ENCODE results near the gene DPAGT1.

Gene DPAGT1

GRCh38 chr11:119100994-119101758 lies 477 bp downstream of the DPAGT1 start:
- Mint-ChIP-seq H3K9me3 (no peaks in the 10 kb centered on the region), H3K27ac (peak overlapping the region; percentile 98 to 99 (median 98)), H3K4me1 (peaks cover 31% of the 10 kb centered on the region), H3K27me3 (ENCODE audit: low read depth) (peaks cover 3% of the 10 kb centered on the region), H3K36me3 (ENCODE audit: low read depth) (peaks cover 26% of the 10 kb centered on the region), H3K4me3 (peak overlapping the region; percentile 84 to 92 (median 91))
- no peak for TF ChIP-seq CTCF (IDR thresholded peaks at IDR 0.05; ENCODE audit: unreplicated experiment in 3 of 3)

- no peaks in the 10 kb centered on the region for H3K9me3 Mint-ChIP-seq
- peak in 2 of 3 experiments; percentile 23 to 41 for TF ChIP-seq CTCF (IDR thresholded peaks at IDR 0.05; ENCODE audit: unreplicated experiment in 3 of 3)
Observed at GRCh38 chr11:119100246-119100970, 1.2 kb downstream of the DPAGT1 start.

GRCh38 chr11:119099711-119100110 lies 1.9 kb downstream of the DPAGT1 start:
- H3K36me3 Mint-ChIP-seq (ENCODE audit: low read depth) = peaks cover 26% of the 10 kb centered on the region
- H3K9me3 Mint-ChIP-seq = no peaks in the 10 kb centered on the region
- peaks cover 27% of the 10 kb centered on the region for H3K4me1 Mint-ChIP-seq
- TF ChIP-seq CTCF (IDR thresholded peaks at IDR 0.05; ENCODE audit: unreplicated experiment in 3 of 3) = no peak
- peaks cover 3% of the 10 kb centered on the region for H3K27me3 Mint-ChIP-seq (ENCODE audit: low read depth)
- H3K4me3 Mint-ChIP-seq = peak overlapping the region; percentile 48 to 92 (median 91)
- H3K27ac Mint-ChIP-seq = peak overlapping the region in 1 of 3 experiments; percentile 85

More at GRCh38 chr11:119100246-119100970, 1.2 kb downstream of the DPAGT1 start:
- Mint-ChIP-seq H3K4me3 (peak overlapping the region; percentile 84 to 92 (median 91)), H3K4me1 (peaks cover 30% of the 10 kb centered on the region), H3K36me3 (ENCODE audit: low read depth) (peaks cover 26% of the 10 kb centered on the region), H3K27ac (peak overlapping the region; percentile 82 to 98 (median 85)), H3K27me3 (ENCODE audit: low read depth) (peaks cover 3% of the 10 kb centered on the region)

GRCh38 chr11:119095066-119095880 lies 6.4 kb downstream of the DPAGT1 start:
- Mint-ChIP-seq H3K27ac (peak overlapping the region; percentile 4 to 94 (median 48)), H3K9me3 (no peaks in the 10 kb centered on the region), H3K4me1 (peaks cover 42% of the 10 kb centered on the region), H3K36me3 (ENCODE audit: low read depth) (peaks cover 41% of the 10 kb centered on the region), H3K27me3 (ENCODE audit: low read depth) (peaks cover 3% of the 10 kb centered on the region), H3K4me3 (peak overlapping the region; percentile 92 to 95 (median 94))
- TF ChIP-seq CTCF (IDR thresholded peaks at IDR 0.05; ENCODE audit: unreplicated experiment in 3 of 3) = peak in 2 of 3 experiments; percentile 32 to 48

- Mint-ChIP-seq H3K27ac (peak overlapping the region; percentile 4 to 94 (median 48)), H3K4me1 (peaks cover 42% of the 10 kb centered on the region), H3K36me3 (ENCODE audit: low read depth) (peaks cover 46% of the 10 kb centered on the region), H3K27me3 (ENCODE audit: low read depth) (peaks cover 3% of the 10 kb centered on the region), H3K4me3 (peak overlapping the region; percentile 92 to 95 (median 94)), H3K9me3 (no peaks in the 10 kb centered on the region)
- TF ChIP-seq CTCF (IDR thresholded peaks at IDR 0.05; ENCODE audit: unreplicated experiment in 3 of 3) = peak; percentile 57 to 80 (median 64)
Observed at GRCh38 chr11:119094816-119095065, 6.9 kb downstream of the DPAGT1 start.

Measured in nephron (organoid).